ENCODE measurements around the gene CALCOCO1. TPM values are rescaled to one million over a fixed set of nuclear protein-coding genes. Genes with fewer than 3 reads are reported as not detected.

The CALCOCO1 gene, protein sequence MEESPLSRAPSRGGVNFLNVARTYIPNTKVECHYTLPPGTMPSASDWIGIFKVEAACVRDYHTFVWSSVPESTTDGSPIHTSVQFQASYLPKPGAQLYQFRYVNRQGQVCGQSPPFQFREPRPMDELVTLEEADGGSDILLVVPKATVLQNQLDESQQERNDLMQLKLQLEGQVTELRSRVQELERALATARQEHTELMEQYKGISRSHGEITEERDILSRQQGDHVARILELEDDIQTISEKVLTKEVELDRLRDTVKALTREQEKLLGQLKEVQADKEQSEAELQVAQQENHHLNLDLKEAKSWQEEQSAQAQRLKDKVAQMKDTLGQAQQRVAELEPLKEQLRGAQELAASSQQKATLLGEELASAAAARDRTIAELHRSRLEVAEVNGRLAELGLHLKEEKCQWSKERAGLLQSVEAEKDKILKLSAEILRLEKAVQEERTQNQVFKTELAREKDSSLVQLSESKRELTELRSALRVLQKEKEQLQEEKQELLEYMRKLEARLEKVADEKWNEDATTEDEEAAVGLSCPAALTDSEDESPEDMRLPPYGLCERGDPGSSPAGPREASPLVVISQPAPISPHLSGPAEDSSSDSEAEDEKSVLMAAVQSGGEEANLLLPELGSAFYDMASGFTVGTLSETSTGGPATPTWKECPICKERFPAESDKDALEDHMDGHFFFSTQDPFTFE
- 100 to 1,000 TPM; 400 to 469 (median 424) TPM for total RNA-seq

DNA sequence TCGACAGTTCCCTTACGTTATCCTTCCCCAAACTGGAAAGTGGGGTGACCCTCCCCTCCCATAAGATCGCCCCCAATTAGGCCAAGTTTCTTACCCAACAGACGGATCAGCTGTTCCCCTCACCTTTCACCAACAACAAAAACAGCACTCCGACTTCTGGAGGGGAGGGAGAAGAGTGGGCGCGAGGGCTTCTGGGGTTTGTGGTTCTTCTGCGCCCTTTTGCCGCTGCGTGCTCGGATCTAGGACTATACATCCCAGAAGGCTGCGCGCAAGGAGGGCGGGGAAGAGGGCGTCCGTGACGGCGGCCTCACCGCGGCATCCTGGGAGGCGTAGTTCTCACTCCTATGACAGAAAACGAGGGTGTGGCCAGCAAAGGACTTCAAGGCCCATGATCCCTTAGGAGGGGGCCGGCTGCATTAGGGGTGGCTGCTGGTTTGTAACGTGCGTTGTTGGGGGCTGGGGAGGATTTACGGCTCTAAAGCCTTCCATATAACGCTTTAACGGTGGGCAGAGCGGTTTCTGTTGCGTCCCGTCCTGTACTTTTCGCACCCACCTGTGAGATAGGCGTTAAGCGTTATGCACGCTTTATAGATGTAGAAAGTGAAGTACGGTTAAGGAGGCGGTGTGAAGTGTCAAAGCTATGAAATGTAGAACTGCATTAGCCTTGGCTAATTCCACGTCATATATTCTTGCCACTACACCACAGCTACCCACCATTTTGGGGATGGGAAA, at the start of gene CALCOCO1:
Gene CALCOCO1 (minus strand): TSS at position 143 of the 732 bp plus-strand sequence. CDS start 2,210 bp downstream, outside the sequence.
- Histone ChIP-seq H3K4me3 (peak within 1 kb of the TSS; percentile 75 to 98), H3K27me3 (no peaks in the 10 kb centered on the region), H3K9me3 (no peaks in the 10 kb centered on the region), H3K27ac (peak within 1 kb of the TSS; percentile 70 to 80 (median 76)), H3K4me1 (peaks cover 3 to 31% (median 10%) of the 10 kb centered on the region in 3 donors), H3K36me3 (peaks cover 0 to 33% of the 10 kb centered on the region in 2 donors)
- WGBS, 2 donors (ENCODE audit: low coverage in 1 of 2) = 0 to 1% methylated on average over 11 to 24 of the region's 38 CpGs
- TF ChIP-seq EP300 (IDR thresholded peaks at IDR 0.05) (no peak), POLR2AphosphoS5 (IDR thresholded peaks at IDR 0.05) (peak; percentile 39), POLR2A (IDR thresholded peaks at IDR 0.05) (peak in 1 of 2 donors; percentile 15)
- ATAC-seq = peak; percentile 100

DNA sequence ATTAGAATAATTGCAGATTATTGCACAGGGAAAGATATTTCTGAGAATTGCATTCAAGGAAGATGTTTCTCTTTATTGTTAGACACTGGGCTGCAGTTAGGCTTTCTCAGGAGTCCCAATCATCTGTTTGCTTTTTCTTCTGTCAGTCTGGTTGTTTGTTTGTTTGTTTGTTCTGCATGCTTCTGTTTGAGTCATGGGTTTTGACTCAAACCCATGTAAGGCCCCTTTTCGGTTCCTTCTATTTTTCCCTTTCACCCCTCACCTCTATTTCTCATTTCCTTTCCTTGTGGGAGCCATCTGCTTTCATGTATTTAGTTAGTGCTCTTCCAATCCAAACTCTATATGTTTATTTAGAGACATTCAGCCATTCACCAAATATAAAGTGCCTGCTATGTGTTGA, 49.6 kb upstream of the CALCOCO1 start:
- TF ChIP-seq POLR2AphosphoS5 (IDR thresholded peaks at IDR 0.05) = no peak
- TF ChIP-seq, protein P1, sequence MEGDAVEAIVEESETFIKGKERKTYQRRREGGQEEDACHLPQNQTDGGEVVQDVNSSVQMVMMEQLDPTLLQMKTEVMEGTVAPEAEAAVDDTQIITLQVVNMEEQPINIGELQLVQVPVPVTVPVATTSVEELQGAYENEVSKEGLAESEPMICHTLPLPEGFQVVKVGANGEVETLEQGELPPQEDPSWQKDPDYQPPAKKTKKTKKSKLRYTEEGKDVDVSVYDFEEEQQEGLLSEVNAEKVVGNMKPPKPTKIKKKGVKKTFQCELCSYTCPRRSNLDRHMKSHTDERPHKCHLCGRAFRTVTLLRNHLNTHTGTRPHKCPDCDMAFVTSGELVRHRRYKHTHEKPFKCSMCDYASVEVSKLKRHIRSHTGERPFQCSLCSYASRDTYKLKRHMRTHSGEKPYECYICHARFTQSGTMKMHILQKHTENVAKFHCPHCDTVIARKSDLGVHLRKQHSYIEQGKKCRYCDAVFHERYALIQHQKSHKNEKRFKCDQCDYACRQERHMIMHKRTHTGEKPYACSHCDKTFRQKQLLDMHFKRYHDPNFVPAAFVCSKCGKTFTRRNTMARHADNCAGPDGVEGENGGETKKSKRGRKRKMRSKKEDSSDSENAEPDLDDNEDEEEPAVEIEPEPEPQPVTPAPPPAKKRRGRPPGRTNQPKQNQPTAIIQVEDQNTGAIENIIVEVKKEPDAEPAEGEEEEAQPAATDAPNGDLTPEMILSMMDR (IDR thresholded peaks at IDR 0.05) = no peak
- no peak for TF ChIP-seq EP300 (IDR thresholded peaks at IDR 0.05)
- no peak for TF ChIP-seq POLR2A (IDR thresholded peaks at IDR 0.05)
- ATAC-seq = no peak
- WGBS, 2 donors (ENCODE audit: low coverage in 1 of 2) = 81% methylated on average over 1 of the region's 1 CpG; no CpG with 5 or more reads in 1 of the 2 donors
- Histone ChIP-seq H3K27ac (no peak overlapping the region), H3K9me3 (no peaks in the 10 kb centered on the region), H3K4me1 (no peaks in the 10 kb centered on the region), H3K4me3 (no peak overlapping the region), H3K27me3 (peaks cover 31% of the 10 kb centered on the region), H3K36me3 (no peaks in the 10 kb centered on the region)

DNA sequence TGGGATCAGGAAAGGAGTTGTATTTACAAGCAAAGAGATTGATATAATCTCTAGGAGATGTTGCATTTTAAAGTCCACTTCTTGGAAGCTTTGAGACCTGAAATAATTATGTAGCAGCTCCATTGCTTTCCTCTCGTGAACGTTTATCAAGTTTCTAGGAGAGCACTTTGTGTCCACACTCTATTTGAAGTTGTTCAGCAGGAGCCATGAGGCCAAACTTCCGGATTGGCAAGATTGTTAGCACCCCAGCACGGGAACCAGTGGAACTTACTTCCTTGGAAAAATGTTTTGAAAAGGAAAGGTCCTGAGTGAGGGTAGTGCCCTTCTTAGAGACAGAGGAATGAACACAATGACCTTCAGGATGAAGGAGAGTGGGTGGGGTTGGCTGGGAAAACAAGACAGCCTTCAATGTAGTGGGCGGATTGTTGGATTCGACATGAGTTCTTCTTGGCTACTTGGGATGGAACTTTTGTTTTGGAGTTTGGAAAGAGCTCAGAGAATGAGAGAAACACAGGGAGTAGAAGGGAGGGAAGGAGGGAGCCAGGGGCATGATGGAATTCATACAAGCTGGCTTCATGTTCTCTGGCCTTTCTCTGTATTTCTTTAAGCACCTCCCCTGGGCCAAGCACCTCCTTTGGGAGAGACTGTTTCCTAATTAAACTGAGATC, 48.4 kb upstream of the CALCOCO1 start:
- H3K27ac ChIP-seq = peak overlapping the region in 3 of 4 donors; percentile 3 to 35 (median 17)

DNA sequence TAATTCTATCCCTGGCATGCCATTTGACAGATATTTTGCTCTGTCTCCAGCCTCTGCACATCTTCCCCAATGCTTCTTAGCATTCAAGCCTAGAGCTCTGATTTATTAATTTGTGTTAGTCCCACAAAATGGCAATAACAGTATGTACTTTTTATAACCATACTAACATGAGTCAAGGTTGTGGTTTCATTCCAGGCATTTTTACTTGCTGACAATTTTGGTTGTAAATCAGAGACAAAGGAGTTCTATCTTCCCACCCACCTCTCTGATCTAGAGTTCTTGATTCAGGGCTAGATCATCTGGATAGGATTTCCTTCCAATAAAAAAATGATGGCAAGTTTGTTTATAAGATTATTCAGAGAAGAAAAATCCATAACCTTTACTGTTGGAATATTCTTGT, 43.0 kb upstream of the CALCOCO1 start:
- no peak for ATAC-seq
- H3K27ac ChIP-seq = no peak overlapping the region
- no peak for TF ChIP-seq POLR2A (IDR thresholded peaks at IDR 0.05)
- no peak for TF ChIP-seq EP300 (IDR thresholded peaks at IDR 0.05)

More for the DNA sequence above, 48.4 kb upstream of the CALCOCO1 start:
- H3K4me1 ChIP-seq = no peaks in the 10 kb centered on the region
- no peaks in the 10 kb centered on the region for H3K9me3 ChIP-seq
- peak; percentile 90 for ATAC-seq
- H3K36me3 ChIP-seq = no peaks in the 10 kb centered on the region
- 14 to 42% methylated on average over 5 to 6 of the region's 6 CpGs for WGBS, 2 donors (ENCODE audit: low coverage in 1 of 2)
- TF ChIP-seq POLR2AphosphoS5 (IDR thresholded peaks at IDR 0.05) = no peak
- H3K4me3 ChIP-seq = no peak overlapping the region
- H3K27me3 ChIP-seq = peaks cover 28% of the 10 kb centered on the region

DNA sequence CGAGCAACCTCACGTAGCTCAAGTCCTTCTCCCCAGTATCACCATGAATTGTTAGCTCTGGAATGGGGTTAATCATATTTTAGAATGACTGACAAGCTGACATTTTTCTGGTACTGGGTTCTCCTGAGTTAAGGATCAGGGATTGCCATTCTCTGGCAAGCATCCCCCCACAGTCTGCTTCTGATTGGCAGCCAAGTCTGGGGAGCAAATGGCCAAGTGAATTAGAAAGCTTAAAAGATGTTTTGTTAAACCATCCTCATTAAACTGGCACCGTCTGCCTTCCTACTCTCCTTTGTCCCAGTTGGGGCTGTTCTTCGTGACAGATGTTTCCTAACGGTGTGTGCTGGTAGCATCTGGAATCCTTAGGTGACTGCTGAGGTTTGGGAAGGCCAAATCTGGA, 41.7 kb upstream of the CALCOCO1 start:
- Histone ChIP-seq H3K4me1 (no peaks in the 10 kb centered on the region), H3K27ac (no peak overlapping the region), H3K27me3 (peaks cover 48% of the 10 kb centered on the region), H3K9me3 (no peaks in the 10 kb centered on the region), H3K36me3 (no peaks in the 10 kb centered on the region), H3K4me3 (no peak overlapping the region)
- WGBS, 2 donors (ENCODE audit: low coverage in 1 of 2) = 56 to 90% methylated on average over 4 of the region's 5 CpGs
- TF ChIP-seq POLR2AphosphoS5 (IDR thresholded peaks at IDR 0.05) (no peak), POLR2A (IDR thresholded peaks at IDR 0.05) (no peak), EP300 (IDR thresholded peaks at IDR 0.05) (no peak)
- TF ChIP-seq, protein P1 (IDR thresholded peaks at IDR 0.05) = no peak
- ATAC-seq = no peak

More for the DNA sequence above, 43.0 kb upstream of the CALCOCO1 start:
- no peaks in the 10 kb centered on the region for H3K36me3 ChIP-seq
- no peaks in the 10 kb centered on the region for H3K4me1 ChIP-seq
- no peak overlapping the region for H3K4me3 ChIP-seq
- peaks cover 38% of the 10 kb centered on the region for H3K27me3 ChIP-seq
- H3K9me3 ChIP-seq = no peaks in the 10 kb centered on the region
